Adipocyte (in vitro differentiated cells): ENCODE measurements around the gene PLEKHB1.

Source experiments
- DNase-seq: peaks from one replicate; pipeline ENCODE4 v3.0.0-alpha.2; 2015; ENCODE audit warnings: low read depth
- H3K27me3 ChIP-seq: replicated peaks from 2 replicates; pipeline ENCODE4 v1.7.0; 2013; ENCODE audit warnings: mild to moderate bottlenecking, low read length, moderate library complexity; ENCODE audit not compliant: control insufficient read depth, insufficient read depth
- H3K36me3 ChIP-seq: 2 replicates; pipeline ENCODE4 v1.7.0; 2013; ENCODE audit warnings: low read length, mild to moderate bottlenecking, moderate library complexity; ENCODE audit not compliant: control insufficient read depth, insufficient read depth, severe bottlenecking
- H3K4me1 ChIP-seq: 2 replicates; pipeline ENCODE4 v1.7.0; 2013; ENCODE audit warnings: mild to moderate bottlenecking, low read length, moderate library complexity; ENCODE audit not compliant: control insufficient read depth, insufficient read depth
- H3K4me3 ChIP-seq: 2 replicates; pipeline ENCODE4 v1.7.0; 2013; ENCODE audit warnings: mild to moderate bottlenecking, low read length, moderate library complexity
- H3K9ac ChIP-seq: 2 replicates; pipeline ENCODE4 v1.7.0; 2013; ENCODE audit warnings: mild to moderate bottlenecking, low read length, moderate library complexity
- H3K9me3 ChIP-seq: 2 replicates; pipeline ENCODE4 v1.7.0; 2013; ENCODE audit warnings: mild to moderate bottlenecking, low read length, moderate library complexity; ENCODE audit not compliant: control insufficient read depth

PLEKHB1 gene

GRCh38 chr11:73705053-73705452, 58.7 kb downstream of the PLEKHB1 start:
- no peaks in the 10 kb centered on the region for H3K9me3 ChIP-seq
- H3K4me3 ChIP-seq = no peak overlapping the region
- H3K36me3 ChIP-seq = peaks cover 58% of the 10 kb centered on the region
- H3K27me3 ChIP-seq = no peaks in the 10 kb centered on the region
- no peak for DNase-seq
- H3K9ac ChIP-seq = no peak overlapping the region
- no peaks in the 10 kb centered on the region for H3K4me1 ChIP-seq

- no peaks in the 10 kb centered on the region for H3K27me3 ChIP-seq
- peaks cover 35% of the 10 kb centered on the region for H3K36me3 ChIP-seq
- no peak for DNase-seq
- no peak overlapping the region for H3K4me3 ChIP-seq
- no peaks in the 10 kb centered on the region for H3K4me1 ChIP-seq
- no peaks in the 10 kb centered on the region for H3K9me3 ChIP-seq
- H3K9ac ChIP-seq = no peak overlapping the region
These were observed 64.6 kb downstream of the PLEKHB1 start for GRCh38 chr11:73710964-73711363.
